Measurements from ENCODE around the gene GIMAP2.

GRCh38 chr7:150742286-150742968 lies 56.9 kb downstream of the GIMAP2 start:
- TF ChIP-seq CTCF (IDR thresholded peaks at IDR 0.05), result no peak
- no peak for TF ChIP-seq POLR2A (IDR thresholded peaks at IDR 0.05)
